ENCODE results near the gene KCNIP4. TPM values are rescaled to one million over a fixed set of nuclear protein-coding genes. Genes with fewer than 3 reads are reported as not detected.

KCNIP4 gene
- total and polyA plus RNA-seq, 2 donors (not counting 1 experiment from before 2014, with no cell fraction given) = not detected

- no peaks in the 10 kb centered on the region for H4K20me1 ChIP-seq (ENCODE audit: control insufficient read depth, insufficient read depth, low read length, poor library complexity, severe bottlenecking)
- Mint-ChIP-seq H3K27ac (no peak overlapping the region), H3K4me1 (no peaks in the 10 kb centered on the region), H3K4me3 (no peak overlapping the region), H3K27me3 (no peaks in the 10 kb centered on the region), H3K9me3 (ENCODE audit: insufficient read depth) (no peaks in the 10 kb centered on the region)
- no peaks in the 10 kb centered on the region for H3K36me3 ChIP-seq (replicated peaks in 1 of 2; ENCODE audit: control extremely low read depth in 1 of 2, control insufficient read depth in 1 of 2, extremely low read depth in 1 of 2, insufficient read depth in 2 of 2, low read length in 1 of 2)
- H3K4me2 ChIP-seq (replicated peaks; ENCODE audit: low read depth, low read length, poor library complexity, severe bottlenecking) = no peak overlapping the region
- CTCF ChIA-PET = no interaction called here
- WGBS (ENCODE audit: insufficient coverage) = no CpG with 5 or more reads among the region's 3 CpGs
- H3K27ac ChIP-seq (ENCODE audit: low read length in 2 of 2) = no peak overlapping the region
- H3K27me3 ChIP-seq (replicated peaks in 1 of 4; ENCODE audit: control extremely low read depth in 1 of 4, control insufficient read depth in 3 of 4, insufficient read depth in 4 of 4, low read length in 3 of 4) = no peaks in the 10 kb centered on the region
- POLR2A ChIA-PET = no interaction called here
- intact Hi-C loops (cut with micrococcal nuclease) = no loop called here
- no peak overlapping the region for H3K9ac ChIP-seq (ENCODE audit: low read length)
- H3K4me3 ChIP-seq (ENCODE audit: control extremely low read depth in 1 of 5, extremely low read depth in 1 of 5, insufficient read depth in 1 of 5, low read depth in 2 of 5, low read length in 4 of 5) = no peak overlapping the region
- TF ChIP-seq EZH2 (IDR thresholded peaks at IDR 0.05; ENCODE audit: borderline replicate concordance, insufficient read depth, low read depth, low read length, poor library complexity, severe bottlenecking) = no peak
- TF ChIP-seq, protein P1, sequence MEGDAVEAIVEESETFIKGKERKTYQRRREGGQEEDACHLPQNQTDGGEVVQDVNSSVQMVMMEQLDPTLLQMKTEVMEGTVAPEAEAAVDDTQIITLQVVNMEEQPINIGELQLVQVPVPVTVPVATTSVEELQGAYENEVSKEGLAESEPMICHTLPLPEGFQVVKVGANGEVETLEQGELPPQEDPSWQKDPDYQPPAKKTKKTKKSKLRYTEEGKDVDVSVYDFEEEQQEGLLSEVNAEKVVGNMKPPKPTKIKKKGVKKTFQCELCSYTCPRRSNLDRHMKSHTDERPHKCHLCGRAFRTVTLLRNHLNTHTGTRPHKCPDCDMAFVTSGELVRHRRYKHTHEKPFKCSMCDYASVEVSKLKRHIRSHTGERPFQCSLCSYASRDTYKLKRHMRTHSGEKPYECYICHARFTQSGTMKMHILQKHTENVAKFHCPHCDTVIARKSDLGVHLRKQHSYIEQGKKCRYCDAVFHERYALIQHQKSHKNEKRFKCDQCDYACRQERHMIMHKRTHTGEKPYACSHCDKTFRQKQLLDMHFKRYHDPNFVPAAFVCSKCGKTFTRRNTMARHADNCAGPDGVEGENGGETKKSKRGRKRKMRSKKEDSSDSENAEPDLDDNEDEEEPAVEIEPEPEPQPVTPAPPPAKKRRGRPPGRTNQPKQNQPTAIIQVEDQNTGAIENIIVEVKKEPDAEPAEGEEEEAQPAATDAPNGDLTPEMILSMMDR (IDR thresholded peaks at IDR 0.05) = no peak
- H2AFZ ChIP-seq (ENCODE audit: insufficient read depth, low read depth, low read length, poor library complexity, severe bottlenecking) = no peak overlapping the region
- DNase-seq = no peak
- ATAC-seq (ENCODE audit: low read depth) = no peak
- H3K4me1 ChIP-seq (ENCODE audit: control insufficient read depth in 2 of 2, insufficient read depth in 2 of 2, low read length in 2 of 2) = no peaks in the 10 kb centered on the region
- H3K79me2 ChIP-seq (ENCODE audit: control insufficient read depth, insufficient read depth, low read length) = no peaks in the 10 kb centered on the region
- H3K9me3 ChIP-seq (ENCODE audit: control extremely low read depth in 1 of 3, control insufficient read depth in 2 of 3, insufficient read depth in 1 of 3, low read length in 2 of 3) = peaks cover 0 to 2% (median 1%) of the 10 kb centered on the region in 3 donors
Measured at GRCh38 chr4:20992002-20992401, 956.6 kb downstream of the KCNIP4 start.

GRCh38 chr4:20987191-20987590 lies 961.4 kb downstream of the KCNIP4 start:
- intact Hi-C loops (cut with micrococcal nuclease) = no loop called here
- DNase-seq (no peak), ATAC-seq (ENCODE audit: low read depth) (no peak)
- Mint-ChIP-seq H3K4me3 (no peak overlapping the region), H3K4me1 (no peaks in the 10 kb centered on the region), H3K27ac (no peak overlapping the region), H3K27me3 (no peaks in the 10 kb centered on the region), H3K9me3 (ENCODE audit: insufficient read depth) (no peaks in the 10 kb centered on the region)
- Histone ChIP-seq H4K20me1 (ENCODE audit: control insufficient read depth, insufficient read depth, low read length, poor library complexity, severe bottlenecking) (no peaks in the 10 kb centered on the region), H3K27ac (ENCODE audit: low read length in 2 of 2) (no peak overlapping the region), H3K4me1 (ENCODE audit: control insufficient read depth in 2 of 2, insufficient read depth in 2 of 2, low read length in 2 of 2) (no peaks in the 10 kb centered on the region), H3K4me3 (ENCODE audit: control extremely low read depth in 1 of 5, extremely low read depth in 1 of 5, insufficient read depth in 1 of 5, low read depth in 2 of 5, low read length in 4 of 5) (no peak overlapping the region), H3K27me3 (replicated peaks in 1 of 4; ENCODE audit: control extremely low read depth in 1 of 4, control insufficient read depth in 3 of 4, insufficient read depth in 4 of 4, low read length in 3 of 4) (no peaks in the 10 kb centered on the region), H3K4me2 (replicated peaks; ENCODE audit: low read depth, low read length, poor library complexity, severe bottlenecking) (no peak overlapping the region), H3K9me3 (ENCODE audit: control extremely low read depth in 1 of 3, control insufficient read depth in 2 of 3, insufficient read depth in 1 of 3, low read length in 2 of 3) (peaks cover 0 to 10% (median 1%) of the 10 kb centered on the region in 3 donors), H3K9ac (ENCODE audit: low read length) (no peak overlapping the region), H2AFZ (ENCODE audit: insufficient read depth, low read depth, low read length, poor library complexity, severe bottlenecking) (no peak overlapping the region), H3K36me3 (replicated peaks in 1 of 2; ENCODE audit: control extremely low read depth in 1 of 2, control insufficient read depth in 1 of 2, extremely low read depth in 1 of 2, insufficient read depth in 2 of 2, low read length in 1 of 2) (no peaks in the 10 kb centered on the region), H3K79me2 (ENCODE audit: control insufficient read depth, insufficient read depth, low read length) (no peaks in the 10 kb centered on the region)
- CTCF ChIA-PET = no interaction called here
- no CpG with 5 or more reads among the region's 2 CpGs for WGBS (ENCODE audit: insufficient coverage)
- POLR2A ChIA-PET = no interaction called here
- TF ChIP-seq, protein P1 (IDR thresholded peaks at IDR 0.05) = no peak
- no peak for TF ChIP-seq EZH2 (IDR thresholded peaks at IDR 0.05; ENCODE audit: borderline replicate concordance, insufficient read depth, low read depth, low read length, poor library complexity, severe bottlenecking)
